HG03175 (cell line): ENCODE measurements around the gene HS6ST3.
"Not testable (repeated sequence)": the region's sequence is repeated elsewhere in the genome, so short reads cannot be mapped to it uniquely, and the experiment has no call there.

ENCODE experiments used
- ATAC-seq: cut with Tn5 transposase; IDR thresholded peaks from one replicate; pipeline ENCODE4 v1.9.1; 2021; ENCODE audit warnings: mild to moderate bottlenecking, moderate library complexity; ENCODE audit not compliant: unreplicated experiment

The HS6ST3 gene

DNA sequence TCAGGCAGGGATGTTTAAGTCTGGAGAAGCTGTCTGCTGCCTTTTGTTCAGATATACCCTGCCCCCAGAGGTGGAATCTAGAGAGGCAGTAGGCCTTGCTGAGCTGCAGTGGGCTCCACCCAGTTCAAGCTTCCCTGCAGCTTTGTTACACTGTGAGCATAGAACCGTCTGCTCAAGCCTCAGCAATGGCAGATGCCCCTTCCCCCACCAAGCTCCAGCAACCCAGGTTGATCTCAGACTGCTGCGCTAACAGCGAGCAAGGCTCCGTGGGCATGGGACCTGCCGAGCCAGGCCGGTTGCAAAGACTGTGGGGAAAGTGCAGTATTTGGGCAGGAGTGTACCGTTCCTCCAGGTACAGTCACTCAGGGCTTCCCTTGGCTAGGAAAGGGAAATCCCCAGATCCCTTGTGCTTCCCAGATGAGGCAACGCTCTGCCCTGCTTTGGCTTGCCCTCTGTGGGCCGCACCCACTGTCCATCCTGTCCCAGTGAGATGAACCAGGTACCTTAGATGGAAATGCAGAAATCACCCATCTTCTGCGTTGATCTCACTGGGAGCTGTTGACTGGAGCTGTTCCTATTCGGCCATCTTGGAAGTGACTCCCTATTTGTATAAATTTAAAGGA lies 434.6 kb downstream of the HS6ST3 start:
- not testable (repeated sequence) for ATAC-seq

DNA sequence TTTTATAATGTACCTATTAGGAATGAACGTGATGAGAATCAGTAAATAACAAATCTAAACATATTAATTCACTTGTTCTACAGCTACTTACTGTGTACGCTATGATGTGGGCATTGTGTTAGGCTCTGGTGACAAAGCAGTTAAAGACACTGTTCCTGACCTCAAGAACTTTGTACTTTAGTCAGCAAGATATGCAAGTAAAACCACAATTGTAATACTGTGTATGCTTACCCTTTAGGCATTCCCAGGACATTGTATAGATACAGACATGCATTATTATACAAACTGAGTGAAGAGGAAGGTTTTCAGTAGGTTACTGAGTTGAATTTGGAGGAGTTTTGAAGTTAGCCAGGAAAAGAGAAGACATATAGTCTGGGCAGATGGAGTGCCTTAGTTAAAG lies 435.8 kb downstream of the HS6ST3 start:
- ATAC-seq: no peak

DNA sequence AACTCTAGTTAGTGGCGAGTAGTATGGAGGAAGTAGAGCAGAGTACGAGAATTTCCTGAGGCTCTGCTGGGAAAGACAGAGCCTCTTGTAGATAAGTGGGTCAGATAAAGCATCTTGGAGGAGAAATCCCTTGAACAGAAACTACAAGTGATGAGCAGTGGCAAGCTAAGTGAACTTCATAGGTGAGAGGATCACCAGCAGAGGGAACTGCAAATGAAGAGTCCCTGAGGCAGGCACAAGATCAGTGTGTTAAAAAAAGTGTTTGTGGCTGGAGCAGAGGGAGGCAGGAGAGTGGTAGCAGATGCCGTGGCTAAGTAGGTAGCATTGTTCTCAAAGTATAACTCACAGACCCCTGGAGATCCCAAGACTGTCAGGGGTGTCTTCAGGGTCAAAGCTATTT lies 437.6 kb downstream of the HS6ST3 start:
- no peak for ATAC-seq

DNA sequence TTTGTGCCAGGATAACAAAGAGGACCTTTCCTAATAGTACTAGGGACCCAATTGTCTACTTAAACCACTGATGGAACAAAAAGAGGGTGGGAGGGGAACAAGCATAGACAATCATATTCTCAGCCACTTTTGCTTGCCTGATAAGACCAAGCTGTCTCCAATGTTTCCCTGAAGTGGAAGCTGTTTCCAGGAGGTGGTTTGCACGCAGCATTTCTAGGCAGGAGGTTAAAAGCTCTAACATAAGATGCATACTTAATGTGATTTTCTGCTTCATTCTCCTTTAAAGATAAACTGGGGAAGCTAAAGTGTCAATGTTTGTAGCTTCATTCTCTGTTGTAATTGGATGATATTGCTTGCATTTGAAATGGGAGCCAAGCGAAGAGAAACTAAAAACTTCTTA lies 442.9 kb downstream of the HS6ST3 start:
- no peak for ATAC-seq

DNA sequence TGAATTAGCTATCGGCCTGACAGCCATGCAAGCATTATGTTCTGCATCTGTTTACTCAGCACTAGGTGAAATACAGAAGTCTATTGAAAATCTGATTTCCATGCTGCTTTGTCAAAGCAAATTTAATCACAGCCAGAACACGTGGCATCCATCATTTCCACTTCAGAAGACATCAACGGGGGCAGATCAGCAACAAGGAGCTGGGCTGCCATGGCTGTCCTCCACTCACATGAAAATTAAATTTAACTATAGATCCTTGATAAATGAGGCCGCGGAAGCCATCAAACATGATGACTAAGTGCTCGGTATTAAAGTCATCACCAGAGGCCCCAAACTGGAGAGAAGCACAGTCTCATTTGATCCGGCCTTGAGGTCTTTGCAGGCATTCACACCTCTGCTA lies 443.5 kb downstream of the HS6ST3 start:
- ATAC-seq: no peak

DNA sequence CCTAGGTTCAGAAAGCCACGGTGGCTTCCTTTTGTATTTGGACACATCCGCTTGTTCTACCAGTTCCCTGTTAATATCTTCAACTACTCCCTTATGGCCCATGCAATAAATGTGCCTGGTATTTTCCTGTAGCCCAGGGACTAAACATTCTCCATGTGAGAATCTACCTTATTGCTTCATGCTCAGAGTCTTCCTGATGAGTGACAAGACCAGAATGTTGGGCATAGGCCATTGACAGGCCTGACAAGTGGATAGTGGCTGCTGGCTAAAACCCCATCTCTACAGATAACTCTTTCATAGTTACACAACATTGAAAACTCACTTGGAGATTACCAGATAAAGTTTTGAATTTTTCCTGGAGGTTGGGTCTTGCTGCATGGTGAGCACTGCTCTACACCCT lies 449.9 kb downstream of the HS6ST3 start:
- ATAC-seq: no peak

DNA sequence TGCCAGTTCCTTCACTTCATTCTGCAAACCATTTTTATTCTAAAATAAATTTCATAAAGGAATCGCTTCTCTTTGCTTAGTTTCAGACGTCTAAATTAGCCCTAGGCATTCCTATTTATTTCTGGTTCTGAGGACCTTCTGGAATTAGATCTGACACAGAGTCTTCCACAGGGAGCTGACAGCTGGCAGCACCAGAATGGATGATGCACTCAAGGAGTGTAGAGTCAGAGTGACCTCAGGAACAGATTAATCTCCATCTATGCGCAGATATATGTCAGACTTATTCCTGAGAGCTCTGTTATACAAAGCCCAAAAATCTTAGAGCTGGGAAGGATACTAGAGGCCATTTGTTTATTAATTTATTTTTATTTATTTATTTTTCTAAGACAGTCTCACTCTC lies 450.8 kb downstream of the HS6ST3 start:
- ATAC-seq: no peak

DNA sequence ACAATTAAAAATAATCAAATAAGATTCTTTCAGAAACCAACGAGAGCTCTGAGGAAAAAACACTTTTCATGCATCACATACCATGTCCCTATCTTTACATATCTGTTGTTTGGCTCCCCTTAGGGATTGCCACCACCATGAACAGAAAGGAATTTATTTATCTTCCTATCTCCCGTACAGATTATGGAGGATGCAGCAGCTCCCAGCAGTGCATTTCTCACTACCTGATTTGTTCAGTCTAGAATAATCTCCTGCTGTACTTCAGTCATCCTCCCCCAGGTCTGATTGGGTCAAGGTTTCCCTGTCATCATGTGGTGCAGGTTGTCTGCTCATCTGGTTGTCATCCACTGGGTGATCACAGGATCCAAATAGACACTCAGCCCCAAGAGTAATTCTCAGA lies 453.1 kb downstream of the HS6ST3 start:
- ATAC-seq: no peak

DNA sequence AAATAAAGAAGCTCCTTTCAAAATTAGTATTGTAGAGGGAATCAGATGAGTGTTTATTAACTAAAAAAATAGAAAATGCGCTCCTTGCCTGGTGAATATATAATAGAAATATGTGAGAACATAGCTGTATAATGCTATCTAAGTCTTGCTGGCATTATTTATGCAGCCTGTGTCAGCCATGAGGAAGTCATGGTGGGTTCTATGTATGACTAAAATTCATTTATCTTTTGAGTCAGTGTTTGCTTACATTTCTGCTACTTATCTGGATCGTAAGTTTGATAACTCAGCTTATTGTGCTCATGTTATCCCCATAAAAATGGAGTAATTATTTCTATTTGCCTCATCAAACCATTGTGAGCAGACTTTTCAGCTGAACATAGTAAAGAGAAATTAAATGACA lies 455.1 kb downstream of the HS6ST3 start:
- ATAC-seq: no peak

DNA sequence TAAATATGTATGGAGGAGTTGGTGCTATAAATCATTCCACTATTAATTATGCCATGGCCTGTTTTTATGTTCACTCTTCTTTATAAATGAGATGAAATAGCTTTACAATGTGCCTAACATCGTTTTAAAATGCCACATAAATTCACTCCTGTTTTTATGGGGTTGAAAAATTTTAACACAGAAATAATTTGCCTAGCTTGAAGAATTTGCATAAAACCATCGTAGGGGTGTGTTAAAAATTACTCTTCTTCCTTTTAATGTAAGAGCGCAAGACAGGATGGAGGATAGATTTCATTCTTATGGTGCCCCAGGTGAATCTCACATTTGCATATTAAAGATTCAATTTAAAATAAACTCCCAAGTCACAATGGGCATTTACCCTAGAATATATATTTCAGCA lies 456.6 kb downstream of the HS6ST3 start:
- ATAC-seq: no peak

DNA sequence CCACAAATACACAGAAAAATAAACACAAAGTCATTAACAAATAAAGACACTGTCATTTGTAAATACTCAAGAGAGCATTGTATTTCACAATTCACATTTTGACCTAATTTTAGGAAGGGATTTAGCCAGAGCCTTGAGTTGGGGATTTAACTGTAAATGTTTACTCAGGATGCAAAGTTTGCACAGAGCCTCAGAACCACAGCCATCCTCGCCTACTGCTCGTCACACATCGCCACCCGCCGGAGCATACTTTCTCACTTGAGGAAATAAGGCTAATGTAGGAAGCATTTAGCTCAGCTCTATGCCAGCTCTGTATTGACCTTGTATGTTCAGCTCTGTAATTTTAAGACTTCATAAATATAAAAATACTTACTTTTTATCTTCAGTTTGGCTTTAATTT lies 461.6 kb downstream of the HS6ST3 start:
- ATAC-seq: no peak

DNA sequence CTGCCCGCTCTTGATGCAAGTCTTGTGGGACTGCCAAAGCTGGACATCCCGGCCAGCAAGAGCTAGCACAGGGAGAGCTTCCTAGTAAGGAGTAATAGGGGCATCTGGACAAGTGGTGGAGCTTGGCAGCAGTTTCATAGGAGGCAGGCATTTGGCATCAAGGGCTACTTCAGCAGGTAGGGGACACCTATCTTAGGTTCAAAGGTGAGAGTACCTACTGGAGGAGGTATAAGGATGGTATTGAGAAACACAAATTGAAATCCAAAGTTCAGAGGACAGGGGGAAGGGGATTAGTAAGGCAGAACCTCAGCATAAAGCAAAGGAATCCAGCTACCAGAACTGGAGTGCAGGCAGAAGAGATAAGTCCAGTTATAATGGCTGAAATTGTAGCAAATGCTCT lies 462.7 kb downstream of the HS6ST3 start:
- no peak for ATAC-seq

DNA sequence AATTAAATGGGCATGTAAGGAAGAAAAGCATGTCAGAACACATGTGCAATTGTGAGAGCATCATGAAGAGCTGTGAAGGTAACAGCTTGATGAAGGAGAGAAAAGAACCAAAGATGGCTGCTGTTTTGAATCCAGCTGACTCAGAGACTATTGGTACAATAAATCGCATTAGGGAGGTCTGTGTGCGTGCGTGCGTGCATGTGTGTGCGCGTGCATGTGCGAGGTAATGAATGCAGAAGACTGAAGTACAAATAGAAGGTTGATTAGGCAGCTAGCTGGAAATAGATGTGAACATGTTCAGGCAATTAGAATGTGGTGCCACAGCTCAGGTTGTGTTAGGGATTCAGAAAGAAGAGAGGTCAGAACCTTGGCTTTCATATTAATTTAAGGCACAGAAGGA lies 463.9 kb downstream of the HS6ST3 start:
- no peak for ATAC-seq

DNA sequence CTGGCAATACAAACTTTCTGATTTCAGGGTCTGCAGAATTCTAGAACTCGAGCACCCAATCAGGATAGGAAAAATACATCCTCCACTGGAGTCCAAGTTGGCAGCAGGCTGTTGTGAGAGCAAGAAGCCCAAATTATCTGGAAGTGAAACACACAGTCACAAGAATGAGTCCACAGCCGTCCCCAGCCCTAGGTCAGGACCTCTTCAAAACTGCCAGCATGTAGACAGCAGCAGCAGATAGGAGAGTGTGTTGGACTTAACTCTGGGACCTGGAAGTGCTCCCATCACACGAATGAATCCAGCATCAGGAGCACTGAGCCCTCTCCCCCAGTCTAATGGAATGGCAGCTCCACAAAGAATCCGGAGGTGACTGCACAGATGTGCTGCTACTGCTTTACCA lies 483.7 kb downstream of the HS6ST3 start:
- no peak for ATAC-seq

DNA sequence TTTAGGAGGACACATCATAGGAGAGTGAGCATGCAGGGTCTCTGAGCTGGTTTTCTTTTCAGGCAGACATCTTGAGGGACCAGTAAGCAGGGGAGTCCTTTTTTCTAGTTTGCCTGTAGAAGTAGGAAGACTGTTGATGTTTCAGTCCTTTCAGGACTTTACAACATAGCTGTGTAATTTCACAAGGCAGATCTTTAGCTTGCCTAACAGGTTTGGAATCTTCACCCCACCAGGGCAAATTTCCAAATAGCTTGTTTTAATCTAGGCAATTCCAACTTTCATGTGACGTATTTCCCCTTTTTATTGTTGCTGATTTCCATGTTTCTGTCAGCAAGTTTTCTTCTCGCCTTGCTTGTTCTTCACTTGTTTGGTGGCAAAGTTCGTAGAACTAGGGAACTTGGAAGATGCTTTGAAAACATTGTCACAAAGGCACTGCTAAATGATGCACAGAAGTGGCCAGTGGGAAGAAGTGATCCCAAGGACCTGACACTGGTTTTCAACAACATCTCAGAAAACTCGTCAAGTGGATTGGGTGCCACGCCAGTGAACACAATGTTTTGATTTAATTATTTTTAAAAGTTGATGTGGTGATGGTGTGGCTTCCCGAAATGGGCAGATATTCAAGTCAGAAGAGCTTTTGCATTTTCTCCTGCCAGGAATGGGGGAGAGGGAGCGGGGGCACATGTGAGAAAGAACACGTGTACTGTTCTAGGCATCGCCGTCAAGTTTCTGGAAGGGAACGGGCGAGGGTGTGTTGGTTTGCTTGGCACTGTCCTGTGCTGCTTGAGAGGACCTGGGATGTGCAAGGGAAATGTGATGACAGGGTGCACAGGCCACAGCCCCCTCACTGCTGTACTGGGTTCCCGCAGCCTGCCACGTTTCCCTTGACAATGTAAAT lies 485.8 kb downstream of the HS6ST3 start:
- no peak for ATAC-seq

DNA sequence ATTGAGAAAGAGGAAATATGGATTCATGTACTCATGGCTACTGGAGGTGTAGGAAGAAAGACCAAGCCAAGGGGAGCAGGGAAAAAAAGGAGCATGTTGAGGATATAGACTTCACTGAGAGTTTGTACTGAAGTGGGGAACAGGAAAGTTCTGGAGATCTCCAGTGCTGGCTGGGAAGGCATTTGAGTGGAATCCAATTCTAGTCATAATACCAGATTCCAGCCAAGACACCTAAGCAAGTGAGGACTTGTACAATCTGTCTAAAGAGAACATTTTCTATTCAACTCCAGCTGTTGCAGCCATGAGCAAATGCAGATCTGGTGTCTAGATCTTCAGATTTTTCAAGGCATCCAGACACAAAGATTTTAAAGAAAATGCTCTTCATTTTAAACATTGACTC lies 491.8 kb downstream of the HS6ST3 start:
- ATAC-seq: no peak

DNA sequence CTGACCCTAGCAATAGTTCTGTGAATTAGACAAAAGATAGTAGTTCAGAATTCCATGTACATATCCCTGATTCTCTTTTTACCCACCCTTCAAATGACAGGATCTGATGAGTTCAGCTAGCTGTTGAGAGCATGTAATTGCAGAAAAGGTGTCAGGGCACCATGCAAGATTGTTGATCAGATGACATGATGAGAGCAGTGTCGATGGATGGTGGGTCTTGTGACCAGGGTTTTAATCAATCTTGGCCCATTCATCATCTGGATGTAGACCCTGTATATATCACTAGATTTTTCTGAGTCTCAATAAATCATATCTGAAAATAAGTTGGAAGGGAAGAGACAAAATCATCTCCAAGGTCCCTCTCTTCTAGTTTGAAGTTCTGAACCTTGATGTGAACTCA lies 525.3 kb downstream of the HS6ST3 start:
- no peak for ATAC-seq

DNA sequence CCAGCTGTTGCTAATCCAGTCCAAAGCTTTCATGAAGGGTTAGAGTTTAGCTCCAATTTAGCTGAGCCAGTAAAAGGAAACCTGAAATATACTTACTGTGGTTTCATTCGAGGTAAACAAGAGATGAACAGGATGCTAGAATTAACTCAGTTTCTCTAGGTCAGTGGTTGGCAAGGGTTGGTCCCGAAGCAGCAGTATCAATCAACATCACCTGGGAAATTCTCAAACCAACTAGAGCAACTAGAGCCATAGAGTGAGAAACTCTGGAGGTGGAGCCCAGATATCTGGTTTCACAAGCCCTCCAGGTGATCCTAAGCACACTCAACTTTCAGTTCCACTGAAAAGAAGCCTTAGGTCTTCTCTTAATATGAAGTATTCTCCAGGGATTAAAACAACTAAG lies 527.6 kb downstream of the HS6ST3 start:
- no peak for ATAC-seq

DNA sequence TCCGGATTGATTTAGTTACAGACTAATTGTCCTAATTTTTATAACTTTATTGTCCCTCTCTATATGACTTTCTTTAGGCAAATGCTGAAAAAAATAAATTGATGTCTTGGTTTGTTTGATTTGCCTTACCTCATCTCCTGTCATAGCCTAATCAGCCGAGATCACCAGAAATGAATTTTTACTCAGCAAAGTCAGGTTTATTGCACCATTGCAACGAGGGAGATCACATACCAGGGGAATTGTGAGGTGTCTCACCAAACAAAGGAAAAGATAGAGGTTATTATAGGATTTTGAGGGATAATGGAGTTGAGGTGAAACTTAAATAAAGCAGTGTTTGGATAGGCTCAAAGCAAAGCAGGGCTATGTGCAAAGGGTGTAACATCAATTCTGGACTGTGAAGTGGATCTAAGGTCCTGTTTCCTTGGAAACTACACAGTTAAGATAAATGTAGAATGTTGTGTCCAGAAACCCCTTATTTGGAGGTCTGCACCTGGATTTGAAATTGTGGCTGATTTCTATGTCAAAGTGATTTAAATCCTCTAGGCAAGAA lies 531.8 kb downstream of the HS6ST3 start:
- no peak for ATAC-seq

DNA sequence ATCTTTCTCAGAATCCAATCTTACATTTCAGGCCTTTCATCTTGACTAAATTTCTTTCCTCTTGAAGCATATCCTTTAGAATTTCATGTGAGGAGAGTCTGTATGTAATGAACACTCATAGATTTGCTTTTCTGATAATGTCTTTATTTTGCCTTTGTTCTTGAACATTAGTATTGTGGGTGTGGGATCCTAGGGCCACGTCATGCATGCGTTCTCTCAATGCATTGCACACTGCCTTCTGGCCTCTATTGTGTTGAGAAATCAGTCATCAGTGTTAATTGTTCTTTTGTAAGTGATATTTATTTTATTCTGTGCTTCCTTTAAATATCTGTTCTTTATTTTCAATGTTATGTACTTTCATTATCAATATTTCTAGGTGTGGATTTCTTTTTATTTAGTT lies 539.4 kb downstream of the HS6ST3 start:
- no peak for ATAC-seq

DNA sequence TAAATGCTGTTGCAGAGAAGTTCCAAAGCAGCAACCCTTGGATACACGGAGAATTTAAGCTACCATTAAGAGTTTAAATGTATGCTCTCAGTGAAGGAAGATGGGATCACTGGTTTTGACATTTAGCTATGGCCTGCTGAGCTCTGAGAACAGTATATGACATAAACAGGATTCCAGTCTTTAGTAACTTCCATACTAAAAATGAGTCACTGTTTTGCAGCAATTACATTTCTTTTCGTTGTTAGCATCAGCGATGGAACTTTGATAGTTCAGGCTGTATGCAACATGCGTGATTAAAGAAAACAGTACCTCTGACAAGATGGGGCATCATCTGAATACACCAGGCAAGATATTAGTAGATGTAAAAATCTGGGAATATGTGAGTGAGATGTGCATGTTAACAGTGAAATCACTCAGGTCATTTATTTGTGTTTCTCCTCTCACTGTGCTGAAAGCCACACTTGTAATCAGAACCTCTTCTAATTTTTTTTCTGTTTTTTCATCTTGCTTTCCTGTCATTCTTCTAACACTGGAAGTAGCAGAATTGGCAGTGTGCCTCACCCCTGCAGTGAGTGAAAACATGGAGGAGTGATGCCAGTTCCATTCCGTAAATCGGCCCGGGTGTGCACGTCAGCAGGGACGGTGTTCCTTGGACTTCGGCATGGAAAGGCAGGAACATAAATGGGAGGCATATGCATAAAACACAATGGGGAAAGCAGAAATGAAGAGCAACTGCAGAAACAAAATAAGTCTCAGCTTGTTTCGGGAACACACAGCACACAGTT lies 542.8 kb downstream of the HS6ST3 start:
- ATAC-seq: no peak
